Endothelial cell of umbilical vein (primary cell): ENCODE results near the gene MUC3A. TPM values are rescaled to one million over a fixed set of nuclear protein-coding genes. Genes with fewer than 3 reads are reported as not detected.
"Not testable (repeated sequence)": the region's sequence is repeated elsewhere in the genome, so short reads cannot be mapped to it uniquely, and the experiment has no call there.

Source experiments
- BruUV-seq: library from RNA; stranded (reverse); fragments of 400-500 nt; replicated peaks from 2 replicates; lab custom pipeline; 2021; lab: Mats Ljungman, UMichigan
- CTCF ChIA-PET: fragments of 300-600, 350-600 bp; sonication (Branson Sonifier 250); formaldehyde crosslinking; loops from one replicate; lab custom pipeline; 2021; ENCODE audit warnings: antibody characterized with exemption, inconsistent platforms; lab: Charles Lee
- POLR2A ChIA-PET: fragments of 300-600, 350-600 bp; sonication (Branson Sonifier 250); formaldehyde crosslinking; loops from one replicate; lab custom pipeline; 2021; ENCODE audit warnings: antibody characterized with exemption, inconsistent platforms; lab: Charles Lee
- DNase-seq: peaks from one replicate; pipeline ENCODE4 v3.0.0-alpha.2; 2011; ENCODE audit warnings: low read depth, low spot score
- FAIRE-seq: peaks from 2 replicates; lab custom pipeline; 2011; peaks lifted over from hg19 to GRCh38; lab: Jason Lieb, UNC
- H2AFZ ChIP-seq: 2 replicates; pipeline ENCODE4 v1.6.0; 2012; ENCODE audit warnings: low read depth, low read length, control low read depth, inconsistent platforms
- H3K27ac ChIP-seq: 2 replicates; pipeline ENCODE4 v1.5.1; 2011; ENCODE audit warnings: low read depth, mild to moderate bottlenecking, control low read depth, low read length, moderate library complexity; ENCODE audit not compliant: insufficient read depth
- H3K27me3 ChIP-seq, 2 experiments: 2 replicates each; pipeline versions ENCODE4 v1.6.0 to v1.6.1; 2011; ENCODE audit warnings: low read length in 2 of 2, mixed read lengths in 1 of 2; ENCODE audit not compliant: control insufficient read depth in 2 of 2, insufficient read depth in 2 of 2
- H3K36me3 ChIP-seq, 2 experiments: 2 replicates in 1 of 2; 3 replicates in 1 of 2; pipeline ENCODE4 v1.5.1; 2011; ENCODE audit warnings: low read length in 2 of 2, mild to moderate bottlenecking in 1 of 2, moderate library complexity in 1 of 2; ENCODE audit not compliant: control insufficient read depth in 2 of 2, insufficient read depth in 2 of 2; ENCODE audit errors: extremely low read depth in 1 of 2
- H3K4me1 ChIP-seq: 3 replicates; pipeline ENCODE4 v1.5.1; 2011; ENCODE audit warnings: mild to moderate bottlenecking, low read length; ENCODE audit not compliant: control insufficient read depth, insufficient read depth; ENCODE audit errors: extremely low read depth
- H3K4me2 ChIP-seq: 2 replicates; pipeline ENCODE4 v1.6.1; 2011; ENCODE audit warnings: low read length, control low read depth, mixed read lengths; ENCODE audit not compliant: insufficient read depth
- H3K4me3 ChIP-seq, 3 experiments: fragments of 200-600 bp in 1 of 3; sonication (generic), shearing (Covaris generic) in 1 of 3; replicated peaks in 1 of 3; 2 replicates each; pipeline ENCODE4 v1.5.1; 2011 to 2016; ENCODE audit warnings: control low read depth in 3 of 3, low read length in 3 of 3, mild to moderate bottlenecking in 2 of 3, inconsistent platforms in 1 of 3, low read depth in 1 of 3, moderate library complexity in 1 of 3; ENCODE audit not compliant: insufficient read depth in 1 of 3
- H3K79me2 ChIP-seq: 2 replicates; pipeline ENCODE4 v1.6.0; 2012; ENCODE audit warnings: low read length, inconsistent platforms; ENCODE audit not compliant: control insufficient read depth, insufficient read depth
- H3K9ac ChIP-seq: replicated peaks from 2 replicates; pipeline ENCODE3; 2011; ENCODE audit warnings: low read length, control low read depth; ENCODE audit not compliant: insufficient read depth; ENCODE audit errors: extremely low read depth
- H3K9me1 ChIP-seq: replicated peaks from 3 replicates; pipeline ENCODE4 v1.6.0; 2011; ENCODE audit warnings: mild to moderate bottlenecking, low read length; ENCODE audit not compliant: control insufficient read depth, insufficient read depth; ENCODE audit errors: extremely low read depth
- H3K9me3 ChIP-seq: replicated peaks from 2 replicates; pipeline ENCODE4 v1.5.1; 2012; ENCODE audit warnings: low read length, inconsistent platforms; ENCODE audit not compliant: control insufficient read depth, insufficient read depth
- H4K20me1 ChIP-seq: replicated peaks from 2 replicates; pipeline ENCODE3; 2011; ENCODE audit warnings: mild to moderate bottlenecking, low read length; ENCODE audit not compliant: control insufficient read depth, insufficient read depth; ENCODE audit errors: extremely low read depth
- dilution Hi-C: fragments of 300-500 bp; cut with MboI; formaldehyde crosslinking; loops from one replicate; pipeline ENCODE4 v1.15.0; 2019; ENCODE audit warnings: low sequenced_read_pairs; ENCODE audit not compliant: extremely low pct_ligation_motif_present
- intact Hi-C: fragments of 100-400 bp; cut with micrococcal nuclease; formaldehyde crosslinking; loops from one replicate; pipeline ENCODE4 v1.10.0; 2022
- polyA plus RNA-seq, 4 experiments: library from polyadenylated mRNA; depleted of rRNA in 3 of 4; stranded (reverse) in 3 of 4; unstranded in 1 of 4; fragments of >200 nt; gene quantifications; 2 replicates each; pipeline versions ENCODE4 v1.2.1 to v1.2.3, GENCODE V29; 2011 to 2012; ENCODE audit warnings: missing spikeins in 1 of 4
- total RNA-seq: library from RNA; stranded (reverse); gene quantifications from 2 replicates; pipeline ENCODE4 v1.2.3, GENCODE V29; 2021

MUC3A gene
- total and polyA plus RNA-seq, 2 donors (not counting 3 experiments of a cell fraction or from before 2014, with no cell fraction given), result not detected

DNA sequence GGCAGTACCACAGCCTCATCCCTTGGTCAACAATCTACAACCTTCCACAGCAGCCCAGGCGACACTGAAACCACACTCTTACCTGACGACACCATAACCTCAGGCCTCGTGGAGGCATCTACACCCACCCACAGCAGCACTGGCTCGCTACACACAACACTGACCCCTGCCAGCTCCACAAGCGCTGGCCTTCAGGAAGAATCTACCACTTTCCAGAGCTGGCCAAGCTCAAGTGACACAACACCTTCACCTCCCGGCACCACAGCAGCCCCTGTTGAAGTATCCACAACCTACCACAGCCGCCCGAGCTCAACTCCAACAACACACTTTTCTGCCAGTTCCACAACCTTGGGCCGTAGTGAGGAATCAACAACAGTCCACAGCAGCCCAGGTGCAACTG, 45.3 kb downstream of the MUC3A start:
- H3K4me2 ChIP-seq, H4K20me1 ChIP-seq, H3K4me1 ChIP-seq, H2AFZ ChIP-seq, BruUV-seq, H3K27me3 ChIP-seq, H3K27ac ChIP-seq, H3K79me2 ChIP-seq, DNase-seq, intact Hi-C loops, FAIRE-seq, dilution Hi-C loops, POLR2A ChIA-PET, H3K9ac ChIP-seq, H3K9me3 ChIP-seq, H3K9me1 ChIP-seq, H3K36me3 ChIP-seq, H3K4me3 ChIP-seq: not testable (repeated sequence)
- CTCF ChIA-PET, result interaction anchor here (1.3 kb wide), 1 partner anchor 10 kb away, joined by 3 read pairs; no protein-coding TSS in a partner anchor

- dilution Hi-C loops, CTCF ChIA-PET: not testable (repeated sequence)
Observed at GRCh38 chr7:100998530-100998929, 49.2 kb downstream of the MUC3A start.

DNA sequence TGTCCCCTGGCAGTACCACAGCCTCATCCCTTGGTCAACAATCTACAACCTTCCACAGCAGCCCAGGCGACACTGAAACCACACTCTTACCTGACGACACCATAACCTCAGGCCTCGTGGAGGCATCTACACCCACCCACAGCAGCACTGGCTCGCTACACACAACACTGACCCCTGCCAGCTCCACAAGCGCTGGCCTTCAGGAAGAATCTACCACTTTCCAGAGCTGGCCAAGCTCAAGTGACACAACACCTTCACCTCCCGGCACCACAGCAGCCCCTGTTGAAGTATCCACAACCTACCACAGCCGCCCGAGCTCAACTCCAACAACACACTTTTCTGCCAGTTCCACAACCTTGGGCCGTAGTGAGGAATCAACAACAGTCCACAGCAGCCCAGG, 50.0 kb downstream of the MUC3A start:
- dilution Hi-C loops, H3K4me2 ChIP-seq, H3K9me3 ChIP-seq, H3K4me3 ChIP-seq, H2AFZ ChIP-seq, intact Hi-C loops, H3K9me1 ChIP-seq, CTCF ChIA-PET, BruUV-seq, FAIRE-seq, H3K27me3 ChIP-seq, H4K20me1 ChIP-seq, H3K36me3 ChIP-seq, H3K27ac ChIP-seq, H3K79me2 ChIP-seq, H3K4me1 ChIP-seq, POLR2A ChIA-PET, H3K9ac ChIP-seq, DNase-seq: not testable (repeated sequence)

More at GRCh38 chr7:100998530-100998929, 49.2 kb downstream of the MUC3A start:
- POLR2A ChIA-PET, H3K9me3 ChIP-seq, H2AFZ ChIP-seq, H3K4me3 ChIP-seq, FAIRE-seq, BruUV-seq, H3K4me2 ChIP-seq, H3K79me2 ChIP-seq, H3K9me1 ChIP-seq, H3K9ac ChIP-seq, H3K36me3 ChIP-seq, intact Hi-C loops, H4K20me1 ChIP-seq, H3K4me1 ChIP-seq, H3K27ac ChIP-seq, DNase-seq, H3K27me3 ChIP-seq: not testable (repeated sequence)

DNA sequence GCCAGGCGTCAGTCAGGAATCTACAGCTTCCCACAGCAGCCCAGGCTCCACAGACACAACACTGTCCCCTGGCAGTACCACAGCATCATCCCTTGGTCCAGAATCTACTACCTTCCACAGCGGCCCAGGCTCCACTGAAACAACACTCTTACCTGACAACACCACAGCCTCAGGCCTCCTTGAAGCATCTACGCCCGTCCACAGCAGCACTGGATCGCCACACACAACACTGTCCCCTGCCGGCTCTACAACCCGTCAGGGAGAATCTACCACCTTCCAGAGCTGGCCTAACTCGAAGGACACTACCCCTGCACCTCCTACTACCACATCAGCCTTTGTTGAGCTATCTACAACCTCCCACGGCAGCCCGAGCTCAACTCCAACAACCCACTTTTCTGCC, 50.7 kb downstream of the MUC3A start:
- BruUV-seq, H3K79me2 ChIP-seq, H3K4me2 ChIP-seq, intact Hi-C loops, H3K27me3 ChIP-seq, CTCF ChIA-PET, H2AFZ ChIP-seq, H3K4me3 ChIP-seq, H4K20me1 ChIP-seq, H3K9me3 ChIP-seq, POLR2A ChIA-PET, FAIRE-seq, H3K9me1 ChIP-seq, dilution Hi-C loops, H3K27ac ChIP-seq, H3K9ac ChIP-seq, DNase-seq, H3K36me3 ChIP-seq, H3K4me1 ChIP-seq: not testable (repeated sequence)
